ENCODE measurements around the gene CD44. TPM values are rescaled to one million over a fixed set of nuclear protein-coding genes. Genes with fewer than 3 reads are reported as not detected.

Gene CD44
- polyA plus RNA-seq, 1 donor from 2014 or later = 0.77 TPM

GRCh38 chr11:35197292-35197691, 58.3 kb downstream of the CD44 start:
- H3K9me2 ChIP-seq (ENCODE audit: insufficient read depth, low read length) = no peaks in the 10 kb centered on the region
- H4K20me1 ChIP-seq (ENCODE audit: insufficient read depth) = no peaks in the 10 kb centered on the region
- no peaks in the 10 kb centered on the region for H3K9me3 ChIP-seq (ENCODE audit: low read length)
- H3K4me3 ChIP-seq (ENCODE audit: low read length) = no peak overlapping the region
- no peak overlapping the region for H3K4me2 ChIP-seq (ENCODE audit: low read length)
- no peaks in the 10 kb centered on the region for H3K79me2 ChIP-seq (replicated peaks; ENCODE audit: insufficient read depth, low read length)
- no peaks in the 10 kb centered on the region for H3K36me3 ChIP-seq (ENCODE audit: insufficient read depth, low read length)
- H3K27me3 ChIP-seq (ENCODE audit: insufficient read depth, low read depth, low read length) = no peaks in the 10 kb centered on the region
- no peak for TF ChIP-seq EP300 (conservative IDR thresholded peaks at IDR 0.05; ENCODE audit: poor library complexity, severe bottlenecking)
- no peak for TF ChIP-seq RAD21 (conservative IDR thresholded peaks at IDR 0.05)
- TF ChIP-seq CTCF (IDR thresholded peaks at IDR 0.05; ENCODE audit: poor library complexity, severe bottlenecking) = no peak
- TF ChIP-seq POLR2AphosphoS5 (IDR thresholded peaks at IDR 0.05) = no peak
- TF ChIP-seq MXI1 (conservative IDR thresholded peaks at IDR 0.05; ENCODE audit: poor library complexity, severe bottlenecking) = no peak
- no peak for TF ChIP-seq EZH2 (IDR thresholded peaks at IDR 0.05; ENCODE audit: borderline replicate concordance, insufficient read depth, low read length, poor library complexity, severe bottlenecking)
- no peak for TF ChIP-seq SMC3 (conservative IDR thresholded peaks at IDR 0.05; ENCODE audit: poor library complexity)
- TF ChIP-seq REST (IDR thresholded peaks at IDR 0.05; ENCODE audit: borderline replicate concordance) = no peak
- TF ChIP-seq TAF1 (IDR thresholded peaks at IDR 0.05; ENCODE audit: low read depth) = no peak
- H3K9ac ChIP-seq (ENCODE audit: low read length) = no peak overlapping the region
- H3F3A ChIP-seq (ENCODE audit: insufficient read depth, low read length, poor library complexity, severe bottlenecking) = no peaks in the 10 kb centered on the region
- H2AFZ ChIP-seq (ENCODE audit: low read depth, low read length) = no peak overlapping the region
- no peak overlapping the region for H3K27ac ChIP-seq (ENCODE audit: low read length)

GRCh38 chr11:35200811-35201341, 61.9 kb downstream of the CD44 start:
- Histone ChIP-seq H3K9me3 (ENCODE audit: low read length) (no peaks in the 10 kb centered on the region), H2AFZ (ENCODE audit: low read depth, low read length) (no peak overlapping the region), H3K79me2 (replicated peaks; ENCODE audit: insufficient read depth, low read length) (no peaks in the 10 kb centered on the region), H3K9ac (ENCODE audit: low read length) (no peak overlapping the region), H3K4me3 (ENCODE audit: low read length) (no peak overlapping the region), H3K9me2 (ENCODE audit: insufficient read depth, low read length) (no peaks in the 10 kb centered on the region), H3K36me3 (ENCODE audit: insufficient read depth, low read length) (no peaks in the 10 kb centered on the region), H3K4me2 (ENCODE audit: low read length) (no peak overlapping the region), H4K20me1 (ENCODE audit: insufficient read depth) (no peaks in the 10 kb centered on the region), H3F3A (ENCODE audit: insufficient read depth, low read length, poor library complexity, severe bottlenecking) (no peaks in the 10 kb centered on the region), H3K27ac (ENCODE audit: low read length) (no peak overlapping the region), H3K27me3 (ENCODE audit: insufficient read depth, low read depth, low read length) (no peaks in the 10 kb centered on the region)
- TF ChIP-seq CTCF (IDR thresholded peaks at IDR 0.05; ENCODE audit: poor library complexity, severe bottlenecking) (no peak), EP300 (conservative IDR thresholded peaks at IDR 0.05; ENCODE audit: poor library complexity, severe bottlenecking) (no peak), EZH2 (IDR thresholded peaks at IDR 0.05; ENCODE audit: borderline replicate concordance, insufficient read depth, low read length, poor library complexity, severe bottlenecking) (no peak), TAF1 (IDR thresholded peaks at IDR 0.05; ENCODE audit: low read depth) (no peak), REST (IDR thresholded peaks at IDR 0.05; ENCODE audit: borderline replicate concordance) (no peak), SMC3 (conservative IDR thresholded peaks at IDR 0.05; ENCODE audit: poor library complexity) (no peak), RAD21 (conservative IDR thresholded peaks at IDR 0.05) (no peak), POLR2AphosphoS5 (IDR thresholded peaks at IDR 0.05) (no peak), MXI1 (conservative IDR thresholded peaks at IDR 0.05; ENCODE audit: poor library complexity, severe bottlenecking) (no peak)
